Neural crest cell (in vitro differentiated cells): ENCODE results near the gene EPB41L4A. TPM values are rescaled to one million over a fixed set of nuclear protein-coding genes. Genes with fewer than 3 reads are reported as not detected.
A peak's percentile ranks its signal among the peaks of the same experiment; 100 is the strongest.
"Not testable (repeated sequence)": the region's sequence is repeated elsewhere in the genome, so short reads cannot be mapped to it uniquely, and the experiment has no call there.

Experiments used
- DNase-seq: peaks from one replicate; pipeline ENCODE4 v3.0.0; 2021; ENCODE audit warnings: low read depth, mixed read lengths, low spot score
- H3K27ac Mint-ChIP-seq: one replicate; pipeline ENCODE4 v1.8.0; 2021; ENCODE audit warnings: mild to moderate bottlenecking, mixed read lengths; ENCODE audit not compliant: unreplicated experiment
- H3K27me3 Mint-ChIP-seq: 2 replicates; pipeline ENCODE4 v1.8.0; 2021; ENCODE audit warnings: low read depth, mild to moderate bottlenecking, mixed read lengths
- H3K36me3 Mint-ChIP-seq: 2 replicates; pipeline ENCODE4 v1.8.0; 2021; ENCODE audit warnings: low read depth, mild to moderate bottlenecking, mixed read lengths
- H3K4me1 Mint-ChIP-seq: 2 replicates; pipeline ENCODE4 v1.8.0; 2021; ENCODE audit warnings: mixed read lengths
- H3K4me3 Mint-ChIP-seq: one replicate; pipeline ENCODE4 v1.8.0; 2021; ENCODE audit warnings: mild to moderate bottlenecking, mixed read lengths
- H3K9me3 Mint-ChIP-seq: 2 replicates; pipeline ENCODE4 v1.8.0; 2021; ENCODE audit warnings: mixed read lengths
- CTCF ChIP-seq: fragments of 200-600 bp; sonication (generic); conservative IDR thresholded peaks from 2 replicates; pipeline ENCODE4 v1.5.0; 2021; ENCODE audit warnings: antibody characterized with exemption, mild to moderate bottlenecking
- total RNA-seq: library from RNA; stranded (reverse); gene quantifications from 2 replicates; pipeline ENCODE4 v1.2.1, GENCODE V29; 2021

Gene EPB41L4A
- total RNA-seq, 1 donor from 2014 or later: 10.8 TPM

GRCh38 chr5:112407666-112408065 lies 11.4 kb downstream of the EPB41L4A start:
- Mint-ChIP-seq H3K9me3 (no peaks in the 10 kb centered on the region), H3K4me3 (no peak overlapping the region), H3K36me3 (peaks cover 4% of the 10 kb centered on the region), H3K4me1 (peaks cover 13% of the 10 kb centered on the region), H3K27me3 (no peaks in the 10 kb centered on the region), H3K27ac (no peak overlapping the region)
- no peak for DNase-seq
- no peak for TF ChIP-seq CTCF

GRCh38 chr5:112407240-112407639 lies 11.8 kb downstream of the EPB41L4A start:
- no peaks in the 10 kb centered on the region for H3K27me3 Mint-ChIP-seq

GRCh38 chr5:112403069-112403468 lies 16.0 kb downstream of the EPB41L4A start:
- H3K27me3 Mint-ChIP-seq: no peaks in the 10 kb centered on the region
- peaks cover 5% of the 10 kb centered on the region for H3K36me3 Mint-ChIP-seq

More at GRCh38 chr5:112407240-112407639, 11.8 kb downstream of the EPB41L4A start:
- DNase-seq: no peak
- no peak overlapping the region for H3K27ac Mint-ChIP-seq
- peaks cover 4% of the 10 kb centered on the region for H3K36me3 Mint-ChIP-seq
- no peak overlapping the region for H3K4me3 Mint-ChIP-seq
- H3K4me1 Mint-ChIP-seq: peaks cover 9% of the 10 kb centered on the region
- no peak for TF ChIP-seq CTCF
- no peaks in the 10 kb centered on the region for H3K9me3 Mint-ChIP-seq

GRCh38 chr5:112401924-112402323 lies 17.2 kb downstream of the EPB41L4A start:
- Mint-ChIP-seq H3K4me3 (no peak overlapping the region), H3K9me3 (peaks cover 3% of the 10 kb centered on the region), H3K4me1 (no peaks in the 10 kb centered on the region), H3K36me3 (peaks cover 5% of the 10 kb centered on the region), H3K27ac (no peak overlapping the region), H3K27me3 (no peaks in the 10 kb centered on the region)
- DNase-seq: no peak
- no peak for TF ChIP-seq CTCF

More at GRCh38 chr5:112403069-112403468, 16.0 kb downstream of the EPB41L4A start:
- peaks cover 3% of the 10 kb centered on the region for H3K9me3 Mint-ChIP-seq
- no peak for TF ChIP-seq CTCF
- no peak for DNase-seq
- H3K4me1 Mint-ChIP-seq: no peaks in the 10 kb centered on the region
- H3K4me3 Mint-ChIP-seq: no peak overlapping the region
- no peak overlapping the region for H3K27ac Mint-ChIP-seq

- peaks cover 3% of the 10 kb centered on the region for H3K9me3 Mint-ChIP-seq
- H3K27me3 Mint-ChIP-seq: no peaks in the 10 kb centered on the region
- no peak overlapping the region for H3K4me3 Mint-ChIP-seq
- no peak for DNase-seq
- H3K27ac Mint-ChIP-seq: peak overlapping the region; percentile 38
- no peaks in the 10 kb centered on the region for H3K4me1 Mint-ChIP-seq
- no peak for TF ChIP-seq CTCF
- peaks cover 15% of the 10 kb centered on the region for H3K36me3 Mint-ChIP-seq
Observed at GRCh38 chr5:112397690-112398089, 21.4 kb downstream of the EPB41L4A start.

- DNase-seq: no peak
- Mint-ChIP-seq H3K36me3 (peaks cover 12% of the 10 kb centered on the region), H3K27ac (no peak overlapping the region), H3K9me3 (peaks cover 3% of the 10 kb centered on the region), H3K4me3 (no peak overlapping the region), H3K27me3 (no peaks in the 10 kb centered on the region), H3K4me1 (no peaks in the 10 kb centered on the region)
- no peak for TF ChIP-seq CTCF
Observed at GRCh38 chr5:112396430-112396829, 22.6 kb downstream of the EPB41L4A start.

- H3K4me3 Mint-ChIP-seq, H3K27ac Mint-ChIP-seq, DNase-seq, H3K9me3 Mint-ChIP-seq, H3K4me1 Mint-ChIP-seq, H3K27me3 Mint-ChIP-seq: not testable (repeated sequence)
- peaks cover 12% of the 10 kb centered on the region for H3K36me3 Mint-ChIP-seq
Observed at GRCh38 chr5:112395299-112395698, 23.8 kb downstream of the EPB41L4A start.
